ENCODE data around the gene IL1R2.

DNA sequence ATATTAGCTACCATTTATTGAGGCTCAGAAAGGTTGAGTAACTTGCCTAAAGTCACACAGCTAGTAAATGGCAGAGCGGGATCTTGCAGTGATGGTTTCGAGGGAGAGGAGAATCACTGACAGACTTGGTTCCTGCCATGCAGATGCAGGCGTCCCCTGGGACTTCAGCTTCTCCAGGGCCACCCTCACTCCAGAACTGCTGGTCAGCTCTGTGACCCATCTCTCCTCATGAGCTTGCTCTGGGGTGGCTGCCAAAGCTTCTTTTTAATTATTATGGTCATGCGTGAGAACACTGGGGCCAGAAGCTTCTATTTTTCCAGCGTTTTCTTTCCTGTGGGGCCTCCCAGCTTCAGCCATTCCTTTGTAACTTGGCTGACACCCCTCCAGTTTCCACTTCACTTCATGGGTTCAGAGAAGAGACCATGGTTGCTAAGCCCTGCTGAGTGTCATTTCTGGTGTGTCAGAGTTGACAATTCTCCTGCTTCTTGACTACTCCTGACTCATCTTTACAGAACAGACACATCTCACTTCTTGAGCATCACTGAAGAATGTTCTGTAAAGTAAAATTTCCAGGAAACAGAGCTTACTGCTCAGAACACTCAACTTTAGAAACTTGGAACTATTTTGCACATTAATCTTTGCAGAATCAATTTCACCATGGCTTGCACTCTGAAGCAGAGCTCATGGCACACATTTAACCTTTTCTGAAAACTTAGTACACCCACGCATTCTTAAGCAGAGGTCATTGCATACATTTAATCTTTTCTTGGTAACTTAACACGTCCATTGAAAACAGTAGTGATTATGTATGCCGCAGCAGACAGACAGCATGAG lies 70.4 kb downstream of the IL1R2 start:
- TF ChIP-seq POLR2A (IDR thresholded peaks at IDR 0.05) = no peak
- TF ChIP-seq, protein P1, sequence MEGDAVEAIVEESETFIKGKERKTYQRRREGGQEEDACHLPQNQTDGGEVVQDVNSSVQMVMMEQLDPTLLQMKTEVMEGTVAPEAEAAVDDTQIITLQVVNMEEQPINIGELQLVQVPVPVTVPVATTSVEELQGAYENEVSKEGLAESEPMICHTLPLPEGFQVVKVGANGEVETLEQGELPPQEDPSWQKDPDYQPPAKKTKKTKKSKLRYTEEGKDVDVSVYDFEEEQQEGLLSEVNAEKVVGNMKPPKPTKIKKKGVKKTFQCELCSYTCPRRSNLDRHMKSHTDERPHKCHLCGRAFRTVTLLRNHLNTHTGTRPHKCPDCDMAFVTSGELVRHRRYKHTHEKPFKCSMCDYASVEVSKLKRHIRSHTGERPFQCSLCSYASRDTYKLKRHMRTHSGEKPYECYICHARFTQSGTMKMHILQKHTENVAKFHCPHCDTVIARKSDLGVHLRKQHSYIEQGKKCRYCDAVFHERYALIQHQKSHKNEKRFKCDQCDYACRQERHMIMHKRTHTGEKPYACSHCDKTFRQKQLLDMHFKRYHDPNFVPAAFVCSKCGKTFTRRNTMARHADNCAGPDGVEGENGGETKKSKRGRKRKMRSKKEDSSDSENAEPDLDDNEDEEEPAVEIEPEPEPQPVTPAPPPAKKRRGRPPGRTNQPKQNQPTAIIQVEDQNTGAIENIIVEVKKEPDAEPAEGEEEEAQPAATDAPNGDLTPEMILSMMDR (IDR thresholded peaks at IDR 0.05) = no peak
